Progenitor cell of endocrine pancreas (in vitro differentiated cells): ENCODE data around the gene MOXD1. TPM values are rescaled to one million over a fixed set of nuclear protein-coding genes. Genes with fewer than 3 reads are reported as not detected.

ENCODE experiments used
- DNase-seq: peaks from one replicate; pipeline ENCODE4 v3.0.0; 2021; ENCODE audit warnings: low spot score; ENCODE audit not compliant: unreplicated experiment
- H3K27ac Mint-ChIP-seq: 2 replicates; pipeline ENCODE4 v1.8.0; 2021; ENCODE audit warnings: mild to moderate bottlenecking, moderate library complexity, mixed read lengths
- H3K27me3 Mint-ChIP-seq: 2 replicates; pipeline ENCODE4 v1.8.0; 2021; ENCODE audit warnings: mixed read lengths
- H3K36me3 Mint-ChIP-seq: 2 replicates; pipeline ENCODE4 v1.8.0; 2022; ENCODE audit warnings: mixed read lengths; ENCODE audit not compliant: insufficient read depth
- H3K4me1 Mint-ChIP-seq: 2 replicates; pipeline ENCODE4 v1.8.0; 2021; ENCODE audit warnings: low read depth, mixed read lengths
- H3K4me3 Mint-ChIP-seq: 2 replicates; pipeline ENCODE4 v1.8.0; 2021; ENCODE audit warnings: low read depth, mild to moderate bottlenecking, moderate library complexity, mixed read lengths
- H3K9me3 Mint-ChIP-seq: 2 replicates; pipeline ENCODE4 v1.8.0; 2021; ENCODE audit warnings: low read depth, mixed read lengths
- CTCF ChIP-seq: fragments of 200-600 bp; sonication (generic); IDR thresholded peaks from one replicate; pipeline ENCODE4 v1.5.0; 2021; ENCODE audit warnings: antibody characterized with exemption, mild to moderate bottlenecking; ENCODE audit not compliant: unreplicated experiment
- total RNA-seq: library from RNA; stranded (reverse); gene quantifications from 2 replicates; pipeline ENCODE4 v1.2.1, GENCODE V29; 2021

The MOXD1 gene
- total RNA-seq, 1 donor from 2014 or later: 8.4 TPM

GRCh38 chr6:132364306-132365074 lies 36.8 kb downstream of the MOXD1 start:
- Mint-ChIP-seq H3K9me3 (no peaks in the 10 kb centered on the region), H3K36me3 (peaks cover 2% of the 10 kb centered on the region), H3K4me3 (no peak overlapping the region), H3K27ac (no peak overlapping the region), H3K4me1 (peaks cover 18% of the 10 kb centered on the region), H3K27me3 (no peaks in the 10 kb centered on the region)
- no peak for DNase-seq
- TF ChIP-seq CTCF: no peak

DNA sequence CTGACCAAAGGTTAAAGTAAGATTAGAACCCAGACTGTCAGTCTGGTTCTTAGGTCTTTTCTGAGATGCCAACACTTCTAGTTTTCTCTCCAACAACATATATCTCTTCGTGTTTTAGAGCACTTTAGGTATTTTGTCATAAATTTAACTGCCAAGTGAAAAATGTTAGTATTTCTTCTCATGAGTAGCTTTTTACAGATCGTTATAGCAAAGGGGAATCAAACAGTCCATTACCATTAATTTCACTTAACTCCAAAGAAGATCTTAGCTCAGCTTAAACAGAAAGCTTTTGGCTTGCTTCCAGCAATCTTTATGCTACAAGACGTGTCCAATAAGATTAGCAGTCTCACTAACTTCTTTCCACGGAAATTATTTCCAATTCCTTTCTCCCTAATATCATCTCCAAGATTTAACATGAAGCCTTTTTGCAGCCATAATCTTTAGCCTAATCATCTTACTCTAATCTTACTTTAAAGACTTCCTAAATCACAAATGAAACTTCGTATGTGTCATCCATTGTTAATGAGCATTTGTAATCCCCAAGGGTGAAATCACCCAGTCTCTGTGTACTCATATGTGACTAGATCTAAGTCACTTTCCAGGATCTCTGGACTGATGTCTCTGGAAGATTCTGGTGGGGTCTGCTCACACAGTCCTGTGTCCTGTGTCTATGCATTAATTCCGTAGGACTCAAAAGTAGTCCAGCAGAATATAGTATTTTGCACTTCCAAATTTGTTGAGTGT lies 38.7 kb downstream of the MOXD1 start:
- DNase-seq: no peak
- Mint-ChIP-seq H3K27ac (no peak overlapping the region), H3K9me3 (no peaks in the 10 kb centered on the region), H3K27me3 (no peaks in the 10 kb centered on the region), H3K4me3 (no peak overlapping the region), H3K4me1 (peaks cover 18% of the 10 kb centered on the region), H3K36me3 (peaks cover 2% of the 10 kb centered on the region)
- TF ChIP-seq CTCF: no peak

DNA sequence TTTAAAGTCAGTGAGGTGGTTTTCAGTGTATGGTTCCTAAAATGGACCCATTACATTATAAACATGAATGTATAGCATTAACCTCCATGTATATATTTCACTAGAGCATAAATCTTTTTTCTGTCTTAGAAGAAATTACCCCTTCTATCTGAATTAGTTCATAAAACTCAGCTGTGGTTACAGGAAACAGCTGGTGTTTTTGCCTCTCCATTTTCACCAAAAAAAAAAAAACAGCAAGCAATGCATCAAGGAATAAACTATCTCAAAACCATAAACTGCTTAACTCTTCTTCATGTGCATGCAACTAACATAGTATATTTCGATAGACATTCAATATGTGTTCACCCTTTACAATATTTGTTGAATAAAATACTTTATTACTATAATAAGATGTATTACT lies 40.2 kb downstream of the MOXD1 start:
- Mint-ChIP-seq H3K4me1 (peaks cover 16% of the 10 kb centered on the region), H3K27me3 (no peaks in the 10 kb centered on the region), H3K4me3 (no peak overlapping the region), H3K36me3 (peaks cover 2% of the 10 kb centered on the region), H3K9me3 (no peaks in the 10 kb centered on the region), H3K27ac (no peak overlapping the region)
- no peak for TF ChIP-seq CTCF
- no peak for DNase-seq

- Mint-ChIP-seq H3K4me3 (no peak overlapping the region), H3K27ac (no peak overlapping the region), H3K9me3 (peaks cover 3% of the 10 kb centered on the region), H3K36me3 (peaks cover 5% of the 10 kb centered on the region), H3K27me3 (no peaks in the 10 kb centered on the region), H3K4me1 (peaks cover 6% of the 10 kb centered on the region)
- no peak for DNase-seq
- TF ChIP-seq CTCF: no peak
These were observed 41.4 kb downstream of the MOXD1 start for GRCh38 chr6:132359886-132360285.

GRCh38 chr6:132357120-132357519 lies 44.2 kb downstream of the MOXD1 start:
- H3K4me1 Mint-ChIP-seq: no peaks in the 10 kb centered on the region
- H3K27ac Mint-ChIP-seq: no peak overlapping the region

More at GRCh38 chr6:132357120-132357519, 44.2 kb downstream of the MOXD1 start:
- no peak overlapping the region for H3K4me3 Mint-ChIP-seq
- peaks cover 21% of the 10 kb centered on the region for H3K9me3 Mint-ChIP-seq
- H3K36me3 Mint-ChIP-seq: peaks cover 8% of the 10 kb centered on the region
- DNase-seq: no peak
- no peak for TF ChIP-seq CTCF
- H3K27me3 Mint-ChIP-seq: no peaks in the 10 kb centered on the region
